A549 (cell line): ENCODE data around the gene SPEF1. TPM values are rescaled to one million over a fixed set of nuclear protein-coding genes. Genes with fewer than 3 reads are reported as not detected.

Source experiments
- ATAC-seq, 2 experiments: fragments of 200-7000 bp in 1 of 2; fragments of >200 bp in 1 of 2; cut with Nextera tagmentation in 1 of 2; cut with Tn5 transposase in 1 of 2; 3 replicates each; pipeline versions ENCODE4 v1.8.0 to v1.9.1; 2018 to 2020; ENCODE audit warnings: mild to moderate bottlenecking in 1 of 2, moderate library complexity in 1 of 2
- CTCF ChIA-PET: fragments of 300-600 bp; sonication (Branson Sonifier 250); formaldehyde crosslinking; extraction: SDS; loops from one replicate; lab custom pipeline; 2021; ENCODE audit warnings: antibody characterized with exemption, inconsistent platforms; lab: Yijun Ruan, JAX
- POLR2A ChIA-PET: fragments of 350-600 bp; formaldehyde crosslinking; extraction: SDS; loops from one replicate; lab custom pipeline; 2021; ENCODE audit warnings: antibody characterized with exemption, inconsistent platforms; lab: Yijun Ruan, JAX
- DNase-seq, 2 experiments: peaks; one replicate each; pipeline versions ENCODE4 v3.0.0 to v3.0.0-alpha.2; 2011 to 2016; ENCODE audit warnings: low read depth in 1 of 2, low spot score in 1 of 2
- FAIRE-seq: peaks from 2 replicates; lab custom pipeline; 2011; peaks lifted over from hg19 to GRCh38; lab: Jason Lieb, UNC
- H3K27ac ChIP-seq, 2 experiments: fragments of >200 bp; sonication (Bioruptor Twin); formaldehyde crosslinking; 3 replicates each; pipeline ENCODE4 v1.5.1; 2016 to 2017
- H3K4me1 ChIP-seq: fragments of >200 bp; sonication (Bioruptor Twin); formaldehyde crosslinking; 3 replicates; pipeline ENCODE4 v1.6.1; 2016
- H3K4me2 ChIP-seq: fragments of >200 bp; sonication (Bioruptor Twin); formaldehyde crosslinking; 3 replicates; pipeline ENCODE4 v1.6.1; 2016
- H3K4me3 ChIP-seq: fragments of >200 bp; sonication (Bioruptor Twin); formaldehyde crosslinking; 3 replicates; pipeline ENCODE4 v1.5.1; 2016
- H3K9me3 ChIP-seq: fragments of >200 bp; sonication (Bioruptor Twin); formaldehyde crosslinking; 3 replicates; pipeline ENCODE4 v1.6.1; 2016
- BCL3 ChIP-seq: fragments of >200 bp; sonication (Bioruptor Twin); formaldehyde crosslinking; IDR thresholded peaks from 3 replicates; pipeline ENCODE4 v1.6.1; 2016
- CHD4 ChIP-seq: fragments of 200-600 bp; sonication (generic); IDR thresholded peaks from 2 replicates; pipeline ENCODE4 v1.6.1; 2016; ENCODE audit warnings: antibody characterized with exemption, mild to moderate bottlenecking, borderline replicate concordance
- ELK1 ChIP-seq: fragments of 150-350 bp; IDR thresholded peaks from 2 replicates; pipeline ENCODE4 v1.6.1; 2014; ENCODE audit warnings: low read depth, mild to moderate bottlenecking, low read length
- EP300 ChIP-seq, 2 experiments: fragments of >200 bp; sonication (Bioruptor Twin); formaldehyde crosslinking; IDR thresholded peaks; 2 replicates in 1 of 2; 3 replicates in 1 of 2; pipeline ENCODE4 v1.6.1; 2016 to 2017
- FOXS1 ChIP-seq: fragments of 250-450 bp; sonication (Bioruptor Pico); IDR thresholded peaks from 2 replicates; pipeline ENCODE4 v1.5.0; 2020; ENCODE audit warnings: mild to moderate bottlenecking, moderate library complexity
- GATA3 ChIP-seq: IDR thresholded peaks from 2 replicates; pipeline ENCODE4 v1.6.1; 2012; ENCODE audit warnings: borderline replicate concordance
- HES2 ChIP-seq: fragments of >200 bp; sonication (Bioruptor Twin); formaldehyde crosslinking; IDR thresholded peaks from 2 replicates; pipeline ENCODE4 v1.6.1; 2016
- HMGXB4 ChIP-seq: fragments of 250-450 bp; sonication (Bioruptor Pico); IDR thresholded peaks from 2 replicates; pipeline ENCODE4 v1.5.0; 2021; ENCODE audit warnings: mild to moderate bottlenecking, moderate library complexity, borderline replicate concordance
- HOXA7 ChIP-seq: fragments of 250-450 bp; sonication (Bioruptor Pico); IDR thresholded peaks from 2 replicates; pipeline ENCODE4 v1.5.0; 2020; ENCODE audit warnings: mild to moderate bottlenecking, moderate library complexity
- JUN ChIP-seq, 2 experiments: fragments of >200 bp; sonication (Bioruptor Twin); formaldehyde crosslinking; IDR thresholded peaks; 2 replicates in 1 of 2; 3 replicates in 1 of 2; pipeline ENCODE4 v1.6.1; 2016 to 2017
- MAFK ChIP-seq: fragments of 450-650 bp; IDR thresholded peaks from 2 replicates; pipeline ENCODE4 v1.6.1; 2014; ENCODE audit not compliant: partially characterized antibody
- MAZ ChIP-seq: fragments of 150-350 bp; IDR thresholded peaks from 2 replicates; pipeline ENCODE4 v1.6.1; 2014; ENCODE audit warnings: antibody characterized with exemption, low read depth, low read length, borderline replicate concordance
- NFE2L2 ChIP-seq: fragments of 150-350 bp; conservative IDR thresholded peaks from 2 replicates; pipeline ENCODE4 v1.6.1; 2014; ENCODE audit warnings: low read length
- NPAS2 ChIP-seq: fragments of 250-450 bp; sonication (Bioruptor Pico); IDR thresholded peaks from 2 replicates; pipeline ENCODE4 v1.8.0; 2022; ENCODE audit warnings: mild to moderate bottlenecking, moderate library complexity, borderline replicate concordance
- PBX3 ChIP-seq: IDR thresholded peaks from 2 replicates; pipeline ENCODE4 v1.6.1; 2012
- POLR2A ChIP-seq: IDR thresholded peaks from 2 replicates; pipeline ENCODE4 v1.6.1; 2012; ENCODE audit warnings: mild to moderate bottlenecking, low read length
- POLR2AphosphoS2 ChIP-seq: conservative IDR thresholded peaks from 2 replicates; pipeline ENCODE4 v1.6.1; 2012; ENCODE audit warnings: low read length, improper control_type of control experiment, inconsistent platforms
- RAD21 ChIP-seq, 2 experiments: fragments of >200 bp in 1 of 2; sonication (Bioruptor Twin) in 1 of 2; formaldehyde crosslinking in 1 of 2; IDR thresholded peaks in 1 of 2; conservative IDR thresholded peaks in 1 of 2; 2 replicates in 1 of 2; 3 replicates in 1 of 2; pipeline ENCODE4 v1.6.1; 2012 to 2018; ENCODE audit warnings: inconsistent platforms in 1 of 2
- RCOR1 ChIP-seq: fragments of 150-350 bp; IDR thresholded peaks from 2 replicates; pipeline ENCODE4 v1.6.1; 2014; ENCODE audit warnings: antibody characterized with exemption, low read length, low read depth
- RFX5 ChIP-seq: fragments of 450-650 bp; IDR thresholded peaks from 2 replicates; pipeline ENCODE4 v1.7.1; 2014; ENCODE audit warnings: antibody characterized with exemption, mild to moderate bottlenecking, moderate library complexity
- TFCP2L1 ChIP-seq: fragments of 250-450 bp; sonication (Bioruptor Pico); IDR thresholded peaks from 2 replicates; pipeline ENCODE4 v1.5.0; 2021; ENCODE audit warnings: mild to moderate bottlenecking
- TP53 ChIP-seq: fragments of 250-450 bp; sonication (Bioruptor Pico); IDR thresholded peaks from 2 replicates; pipeline ENCODE4 v1.5.0; 2021; ENCODE audit warnings: mild to moderate bottlenecking, moderate library complexity
- ZFP36 ChIP-seq: fragments of 450-650 bp; IDR thresholded peaks from 2 replicates; pipeline ENCODE4 v1.6.1; 2014; ENCODE audit warnings: borderline replicate concordance; ENCODE audit not compliant: partially characterized antibody
- ZNF302 ChIP-seq: fragments of 250-450 bp; sonication (Bioruptor Pico); IDR thresholded peaks from 2 replicates; pipeline ENCODE4 v1.9.0; 2021; ENCODE audit warnings: inconsistent platforms, mild to moderate bottlenecking, moderate library complexity
- WGBS: methylation state at CpG from one replicate; pipeline ENCODE4 v1.1.6; 2017; ENCODE audit errors: missing lambda C conversion rate; 5-methylcytosine and 5-hydroxymethylcytosine counted together
- polyA plus RNA-seq, 4 experiments: library from polyadenylated mRNA; depleted of rRNA in 3 of 4; stranded (reverse); fragments of >200 nt; fragmentation: RNase III in 1 of 4; extraction: RNeasy Plus Mini Kit Qiagen cat#74134 plus additional on column Dnase treatment in 1 of 4; gene quantifications; 2 replicates in 3 of 4; 3 replicates in 1 of 4; pipeline ENCODE4 v1.2.3, GENCODE V29; 2011 to 2017

SPEF1 gene
- polyA plus RNA-seq, 2 of the 4 experiments (the other 2 are of a cell fraction): 0.41 to 1.3 TPM

DNA sequence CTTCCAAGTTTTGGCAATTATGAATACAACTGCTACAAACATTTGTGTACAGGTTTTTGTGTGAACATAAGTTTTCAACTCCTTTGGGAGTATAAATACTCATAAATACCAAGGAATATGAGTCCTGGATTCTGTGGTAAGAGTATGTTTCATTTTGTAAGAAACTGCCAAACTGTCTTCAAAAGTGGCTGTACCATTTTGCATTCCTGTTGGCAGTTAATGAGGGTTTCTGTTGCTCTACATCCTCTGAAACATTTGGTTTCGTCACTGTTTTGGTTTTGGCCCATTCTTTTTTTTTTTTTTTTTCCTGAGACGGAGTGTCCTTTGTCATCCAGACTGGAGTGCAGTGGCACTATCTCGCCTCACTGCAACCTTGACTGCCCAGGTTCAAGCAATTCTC is 47.5 kb upstream of the SPEF1 start:
- 93% methylated on average over 3 of the region's 3 CpGs for WGBS
- DNase-seq: no peak
- Histone ChIP-seq H3K9me3 (no peaks in the 10 kb centered on the region), H3K27ac (no peak overlapping the region), H3K4me3 (no peak overlapping the region), H3K4me2 (no peak overlapping the region), H3K4me1 (no peaks in the 10 kb centered on the region)
- ATAC-seq: no peak
- ChIA-PET CTCF (interaction anchor here (1.3 to 13.6 kb wide), 4 partner anchors 7 to 34 kb away, joined by 3 to 128 read pairs (median 8); partner anchors contain the start of gene AP5S1), POLR2A (no interaction called here)
- TF ChIP-seq NPAS2 (CRISPR knock-in tag) (no peak), HMGXB4 (CRISPR knock-in tag) (no peak), ZNF302 (CRISPR knock-in tag) (no peak), CHD4 (no peak), RAD21 (conservative IDR thresholded peaks at IDR 0.05 in 1 of 2, IDR thresholded peaks at IDR 0.05 in 1 of 2) (no peak), FOXS1 (no peak), EP300 (IDR thresholded peaks at IDR 0.05) (no peak), PBX3 (no peak), POLR2AphosphoS2 (no peak), TP53 (no peak), MAZ (no peak), RCOR1 (no peak), NFE2L2 (no peak), GATA3 (no peak)
- no peak for FAIRE-seq

GRCh38 chr20:3826420-3826819 is 45.2 kb upstream of the SPEF1 start:
- no peak overlapping the region for H3K4me2 ChIP-seq
- no peak for ATAC-seq
- no peak overlapping the region for H3K27ac ChIP-seq
- 72% methylated on average over 4 of the region's 4 CpGs for WGBS
- H3K4me1 ChIP-seq: peaks cover 3% of the 10 kb centered on the region
- CTCF ChIA-PET: interaction anchor here (1.3 to 13.5 kb wide), 7 partner anchors 8 to 150 kb away, joined by 4 to 132 read pairs (median 5); no protein-coding TSS in a partner anchor
- no peak for TF ChIP-seq POLR2AphosphoS2
- no peak for TF ChIP-seq RAD21 (conservative IDR thresholded peaks at IDR 0.05 in 1 of 2, IDR thresholded peaks at IDR 0.05 in 1 of 2)
- no peak for TF ChIP-seq BCL3
- TF ChIP-seq MAZ: no peak
- TF ChIP-seq JUN (IDR thresholded peaks at IDR 0.05): no peak
- TF ChIP-seq HES2: no peak
- TF ChIP-seq RFX5: no peak
- no peak for TF ChIP-seq HOXA7 (CRISPR knock-in tag)
- no peak for TF ChIP-seq MAFK
- TF ChIP-seq POLR2A: no peak
- TF ChIP-seq ZFP36: no peak
- TF ChIP-seq ELK1: no peak
- no peak for TF ChIP-seq GATA3
- no peak for TF ChIP-seq TFCP2L1 (CRISPR knock-in tag)
- no peak overlapping the region for H3K4me3 ChIP-seq
- POLR2A ChIA-PET: no interaction called here
- FAIRE-seq: no peak
- no peaks in the 10 kb centered on the region for H3K9me3 ChIP-seq
- DNase-seq: no peak
